DMS114 treated with DMSO at 0.1 percent for 48 hours (cell line): ENCODE results near the gene CELSR2.

ENCODE experiments used
- DNase-seq: peaks from one replicate; lab custom pipeline; 2025; ENCODE audit not compliant: unreplicated experiment; lab: John Stamatoyannopoulos, UW

Gene CELSR2

GRCh38 chr1:109251277-109252166 lies 2.2 kb downstream of the CELSR2 start:
- no peak for DNase-seq

- no peak for DNase-seq
Measured at GRCh38 chr1:109252167-109252892, 3.0 kb downstream of the CELSR2 start.

GRCh38 chr1:109252893-109253802 lies 3.8 kb downstream of the CELSR2 start:
- DNase-seq, result no peak

- DNase-seq, result no peak
Measured at GRCh38 chr1:109253803-109254620, 4.7 kb downstream of the CELSR2 start.

GRCh38 chr1:109254621-109255096 lies 5.3 kb downstream of the CELSR2 start:
- no peak for DNase-seq

- DNase-seq, result no peak
Measured at GRCh38 chr1:109255097-109255651, 5.8 kb downstream of the CELSR2 start.

- no peak for DNase-seq
Measured at GRCh38 chr1:109255678-109256077, 6.3 kb downstream of the CELSR2 start.

- no peak for DNase-seq
Measured at GRCh38 chr1:109256085-109256484, 6.7 kb downstream of the CELSR2 start.

GRCh38 chr1:109256971-109257681 lies 7.8 kb downstream of the CELSR2 start:
- DNase-seq, result no peak

GRCh38 chr1:109257682-109258421 lies 8.5 kb downstream of the CELSR2 start:
- no peak for DNase-seq

- DNase-seq, result no peak
Measured at GRCh38 chr1:109258481-109259466, 9.4 kb downstream of the CELSR2 start.

- no peak for DNase-seq
Measured at GRCh38 chr1:109259674-109260557, 10.6 kb downstream of the CELSR2 start.

- DNase-seq, result no peak
Measured at GRCh38 chr1:109261006-109261405, 11.7 kb downstream of the CELSR2 start.

GRCh38 chr1:109261578-109261977 lies 12.2 kb downstream of the CELSR2 start:
- no peak for DNase-seq

- no peak for DNase-seq
Measured at GRCh38 chr1:109262231-109263055, 13.1 kb downstream of the CELSR2 start.

- DNase-seq, result no peak
Measured at GRCh38 chr1:109263234-109263596, 13.9 kb downstream of the CELSR2 start.
